GM12878 (cell line): ENCODE data around the gene CAB39. TPM values are rescaled to one million over a fixed set of nuclear protein-coding genes. Genes with fewer than 3 reads are reported as not detected.

Experiments
- ATAC-seq: fragments of 200-7000 bp; cut with Tn5 transposase; 3 replicates; pipeline ENCODE4 v1.9.1; 2020; ENCODE audit warnings: mild to moderate bottlenecking, moderate library complexity
- BruUV-seq: library from RNA; stranded (reverse); fragments of 400-500 nt; replicated peaks from 2 replicates; lab custom pipeline; 2021; lab: Mats Ljungman, UMichigan
- CTCF ChIA-PET: fragments of 300-600 bp; sonication (Branson Sonifier 250); formaldehyde crosslinking; extraction: SDS; loops from one replicate; lab custom pipeline; 2021; ENCODE audit warnings: inconsistent platforms; lab: Yijun Ruan, JAX
- POLR2A ChIA-PET: fragments of 350-600 bp; formaldehyde crosslinking; extraction: SDS; loops from one replicate; lab custom pipeline; 2021; ENCODE audit warnings: inconsistent platforms; lab: Charles Lee
- RAD21 ChIA-PET: fragments of 300-600 bp; sonication (Branson Sonifier 250); formaldehyde crosslinking; loops from one replicate; lab custom pipeline; 2023; ENCODE audit warnings: antibody characterized with exemption; ENCODE audit not compliant: unreplicated experiment; lab: Charles Lee
- SMC1A ChIA-PET: fragments of 300-600 bp; sonication (Branson Sonifier 250); formaldehyde crosslinking; loops from one replicate; lab custom pipeline; 2023; ENCODE audit not compliant: unreplicated experiment, uncharacterized antibody; lab: Charles Lee
- DNase-seq: peaks from one replicate; pipeline ENCODE4 v3.0.0-alpha.2; 2011; ENCODE audit warnings: low read depth, low spot score
- FAIRE-seq: peaks from 3 replicates; lab custom pipeline; 2011; peaks lifted over from hg19 to GRCh38; lab: Jason Lieb, UNC
- H2AFZ ChIP-seq: 2 replicates; pipeline ENCODE4 v1.6.0; 2011; ENCODE audit warnings: low read depth, low read length, control low read depth; ENCODE audit not compliant: control insufficient read depth
- H3K27ac ChIP-seq: 2 replicates; pipeline ENCODE4 v1.5.1; 2011; ENCODE audit warnings: control low read depth; ENCODE audit not compliant: control insufficient read depth, insufficient read depth
- H3K27me3 ChIP-seq, 2 experiments: replicated peaks in 1 of 2; 2 replicates each; pipeline versions ENCODE4 v1.6.0 to v1.6.1; 2011; ENCODE audit warnings: low read length in 1 of 2; ENCODE audit not compliant: control insufficient read depth in 2 of 2, insufficient read depth in 2 of 2
- H3K36me3 ChIP-seq, 2 experiments: 2 replicates each; pipeline ENCODE4 v1.5.1; 2011; ENCODE audit warnings: low read length in 1 of 2; ENCODE audit not compliant: control insufficient read depth in 2 of 2, insufficient read depth in 2 of 2
- H3K4me1 ChIP-seq: 2 replicates; pipeline ENCODE4 v1.6.1; 2011; ENCODE audit warnings: mild to moderate bottlenecking, low read length, moderate library complexity, mixed read lengths; ENCODE audit not compliant: control insufficient read depth, insufficient read depth
- H3K4me2 ChIP-seq: 2 replicates; pipeline ENCODE4 v1.6.0; 2011; ENCODE audit warnings: control low read depth; ENCODE audit not compliant: control insufficient read depth, insufficient read depth
- H3K4me3 ChIP-seq: fragments of 200-600 bp; sonication (generic); 2 replicates; pipeline ENCODE4 v1.5.1; 2016
- H3K79me2 ChIP-seq: 2 replicates; pipeline ENCODE4 v1.6.0; 2011; ENCODE audit warnings: low read length; ENCODE audit not compliant: control insufficient read depth, insufficient read depth
- H3K9ac ChIP-seq: 2 replicates; pipeline ENCODE4 v1.8.0; 2011; ENCODE audit warnings: low read length, control low read depth, mixed read lengths; ENCODE audit not compliant: control insufficient read depth, insufficient read depth
- H3K9me3 ChIP-seq: replicated peaks from 3 replicates; pipeline ENCODE4 v1.5.1; 2011; ENCODE audit warnings: mild to moderate bottlenecking, low read length; ENCODE audit not compliant: control insufficient read depth, insufficient read depth
- H4K20me1 ChIP-seq: 2 replicates; pipeline ENCODE4 v1.6.0; 2011; ENCODE audit not compliant: control insufficient read depth, insufficient read depth
- ATF7 ChIP-seq: fragments of 450-650 bp; IDR thresholded peaks from 2 replicates; pipeline ENCODE4 v1.6.1; 2016; ENCODE audit warnings: low read depth, mild to moderate bottlenecking
- CEBPZ ChIP-seq: fragments of 150-350 bp; IDR thresholded peaks from 2 replicates; pipeline ENCODE4 v1.6.1; 2016; ENCODE audit warnings: low read depth, low read length
- CHD2 ChIP-seq: IDR thresholded peaks from 2 replicates; pipeline ENCODE4 v1.6.1; 2011; ENCODE audit warnings: low read depth, low read length, improper control_type of control experiment, borderline replicate concordance
- CTCF ChIP-seq, 3 experiments: IDR thresholded peaks in 2 of 3; conservative IDR thresholded peaks in 1 of 3; 2 replicates each; pipeline ENCODE4 v1.5.1; 2011; ENCODE audit warnings: low read depth in 3 of 3, low read length in 3 of 3, mild to moderate bottlenecking in 3 of 3, control low read depth in 2 of 3, moderate library complexity in 2 of 3, inconsistent platforms in 1 of 3, mixed read lengths in 1 of 3; ENCODE audit not compliant: control insufficient read depth in 2 of 3, insufficient read depth in 1 of 3; ENCODE audit errors: extremely low read depth in 1 of 3
- CUX1 ChIP-seq: IDR thresholded peaks from 2 replicates; pipeline ENCODE4 v1.6.1; 2012; ENCODE audit warnings: improper control_type of control experiment, low read depth, low read length; ENCODE audit not compliant: insufficient replicate concordance
- MEF2B ChIP-seq: fragments of 450-650 bp; IDR thresholded peaks from 2 replicates; pipeline ENCODE4 v1.6.1; 2018; ENCODE audit warnings: mild to moderate bottlenecking, moderate library complexity; ENCODE audit not compliant: partially characterized antibody, poor library complexity, severe bottlenecking
- NR2C1 ChIP-seq: fragments of 450-650 bp; IDR thresholded peaks from 2 replicates; pipeline ENCODE4 v1.6.1; 2017; ENCODE audit warnings: antibody characterized with exemption, mild to moderate bottlenecking, moderate library complexity
- PML ChIP-seq: IDR thresholded peaks from 2 replicates; pipeline ENCODE4 v1.6.1; 2012; ENCODE audit warnings: low read length, inconsistent platforms
- SIX5 ChIP-seq: IDR thresholded peaks from 2 replicates; pipeline ENCODE4 v1.6.1; 2011; ENCODE audit warnings: mild to moderate bottlenecking, low read depth, low read length, moderate library complexity; ENCODE audit not compliant: severe bottlenecking
- SMARCA5 ChIP-seq: fragments of 450-650 bp; IDR thresholded peaks from 2 replicates; pipeline ENCODE4 v1.6.1; 2017; ENCODE audit warnings: mild to moderate bottlenecking
- WRNIP1 ChIP-seq: IDR thresholded peaks from 2 replicates; pipeline ENCODE4 v1.6.1; 2011; ENCODE audit warnings: low read depth, low read length, improper control_type of control experiment, borderline replicate concordance
- ZNF24 ChIP-seq: fragments of 450-650 bp; IDR thresholded peaks from 2 replicates; pipeline ENCODE4 v1.6.1; 2017; ENCODE audit warnings: antibody characterized with exemption, mild to moderate bottlenecking
- ZZZ3 ChIP-seq: IDR thresholded peaks from 2 replicates; pipeline ENCODE4 v1.6.1; 2011; ENCODE audit warnings: low read depth; ENCODE audit not compliant: control insufficient read depth, insufficient read length
- WGBS: methylation state at CpG from one replicate; pipeline ENCODE4 v1.1.6; 2016; ENCODE audit warnings: low lambda C conversion rate; ENCODE audit not compliant: insufficient replicate concordance, insufficient coverage; ENCODE audit errors: missing lambda C conversion rate; 5-methylcytosine and 5-hydroxymethylcytosine counted together
- in situ Hi-C: fragments of 300-500 bp; cut with MboI; formaldehyde crosslinking; loops from 9 replicates; pipeline ENCODE4 v1.14.3; 2018; ENCODE audit warnings: mixed read lengths
- intact Hi-C: fragments of 100-400 bp; cut with micrococcal nuclease; formaldehyde crosslinking; loops from one replicate; pipeline ENCODE4 v1.14.2; 2022; ENCODE audit not compliant: unreplicated experiment
- polyA plus RNA-seq, 11 experiments: library from polyadenylated mRNA; depleted of rRNA in 4 of 11; unstranded in 6 of 11; stranded (reverse) in 5 of 11; fragments of >200 nt; fragmentation: Nextera tagmentation in 4 of 11; fragmentation: Illumina TruSeq in 1 of 11; extraction: Ambion mirVana in 4 of 11; extraction: Trizol in 1 of 11; gene quantifications; 1 replicate in 1 of 11; 2 replicates in 10 of 11; pipeline versions ENCODE4 v1.2.1 to v1.2.3, GENCODE V29; 2011 to 2016; ENCODE audit warnings: inconsistent platforms in 2 of 11, missing spikeins in 2 of 11, low read depth in 1 of 11
- total RNA-seq, 4 experiments: library from RNA; depleted of rRNA in 3 of 4; stranded (reverse); fragments of >200 nt in 3 of 4; fragmentation: Illumina TruSeq in 1 of 4; extraction: Trizol in 1 of 4; gene quantifications; 2 replicates each; pipeline versions ENCODE4 v1.2.1 to v1.2.3, GENCODE V29; 2013 to 2021

The CAB39 gene
- total and polyA plus RNA-seq, 10 of the 15 experiments (the other 5 are each of a cell fraction or from before 2014, with no cell fraction given) = 13.3 to 129 (median 62.9) TPM

GRCh38 chr2:230783101-230783500 is 70.5 kb downstream of the CAB39 start:
- ATAC-seq (no peak), DNase-seq (no peak), FAIRE-seq (no peak)
- WGBS = 99% methylated on average over 5 of the region's 5 CpGs
- no peaks in the 10 kb centered on the region for H3K27me3 ChIP-seq
- no TSS peak for BruUV-seq
- in situ Hi-C loops = no loop called here
- intact Hi-C loops = no loop called here
- H3K9ac ChIP-seq = no peak overlapping the region
- ChIA-PET POLR2A (no interaction called here), RAD21 (no interaction called here), CTCF (interaction anchor here (1.5 kb wide), 1 partner anchor 15 kb away, joined by 6 read pairs; no protein-coding TSS in a partner anchor), SMC1A (interaction anchor here (0.8 kb wide), 1 partner anchor 40 kb away, joined by 3 read pairs; no protein-coding TSS in a partner anchor)
- no peak overlapping the region for H2AFZ ChIP-seq
- no peak overlapping the region for H3K4me2 ChIP-seq
- H3K36me3 ChIP-seq = peaks cover 8 to 33% of the 10 kb centered on the region in 2 experiments; a peak in 3 of 4 replicates
- no peak overlapping the region for H3K4me3 ChIP-seq
- peaks cover 17% of the 10 kb centered on the region for H3K9me3 ChIP-seq
- H3K79me2 ChIP-seq = peaks cover 22% of the 10 kb centered on the region
- no peak overlapping the region for H3K27ac ChIP-seq
- H4K20me1 ChIP-seq = no peaks in the 10 kb centered on the region
- H3K4me1 ChIP-seq = peaks cover 13% of the 10 kb centered on the region
- TF ChIP-seq WRNIP1 (no peak), ATF7 (no peak), PML (no peak), MEF2B (no peak), SMARCA5 (no peak), CTCF (IDR thresholded peaks at IDR 0.05 in 2 of 3, conservative IDR thresholded peaks at IDR 0.05 in 1 of 3; ENCODE audit: control insufficient read depth in 2 of 3, extremely low read depth in 1 of 3, insufficient read depth in 1 of 3, low read depth in 3 of 3, low read length in 3 of 3) (no peak), ZNF24 (no peak), SIX5 (no peak), ZZZ3 (no peak), CUX1 (no peak), NR2C1 (no peak), CEBPZ (no peak), CHD2 (no peak)
